HG03521 (cell line): Measurements from ENCODE around the gene ANKS3.

Experiments used
- ATAC-seq: cut with Tn5 transposase; IDR thresholded peaks from one replicate; pipeline ENCODE4 v1.9.1; 2021; ENCODE audit warnings: mild to moderate bottlenecking, moderate library complexity; ENCODE audit not compliant: unreplicated experiment

The ANKS3 gene

GRCh38 chr16:4675864-4676786 is 57.9 kb downstream of the ANKS3 start:
- no peak for ATAC-seq

GRCh38 chr16:4674926-4675530 is 59.0 kb downstream of the ANKS3 start:
- no peak for ATAC-seq

GRCh38 chr16:4673387-4674046 is 60.6 kb downstream of the ANKS3 start:
- no peak for ATAC-seq

- ATAC-seq, result no peak
Measured at GRCh38 chr16:4668313-4668960, 65.6 kb downstream of the ANKS3 start.

- no peak for ATAC-seq
Measured at GRCh38 chr16:4667203-4667963, 66.7 kb downstream of the ANKS3 start.

- ATAC-seq, result no peak
Measured at GRCh38 chr16:4666537-4667202, 67.4 kb downstream of the ANKS3 start.

- no peak for ATAC-seq
Measured at GRCh38 chr16:4664538-4665418, 69.3 kb downstream of the ANKS3 start.

- ATAC-seq, result no peak
Measured at GRCh38 chr16:4663777-4664465, 70.2 kb downstream of the ANKS3 start.

GRCh38 chr16:4663465-4663776 is 70.7 kb downstream of the ANKS3 start:
- ATAC-seq, result no peak

GRCh38 chr16:4661661-4662060 is 72.4 kb downstream of the ANKS3 start:
- no peak for ATAC-seq

- ATAC-seq, result no peak
Measured at GRCh38 chr16:4660454-4661007, 73.5 kb downstream of the ANKS3 start.

GRCh38 chr16:4659363-4660353 is 74.4 kb downstream of the ANKS3 start:
- no peak for ATAC-seq

GRCh38 chr16:4656695-4657686 is 77.1 kb downstream of the ANKS3 start:
- no peak for ATAC-seq

- no peak for ATAC-seq
Measured at GRCh38 chr16:4656221-4656620, 77.8 kb downstream of the ANKS3 start.

- no peak for ATAC-seq
Measured at GRCh38 chr16:4655801-4656200, 78.3 kb downstream of the ANKS3 start.
